ENCODE measurements around the gene ZNF784. TPM values are rescaled to one million over a fixed set of nuclear protein-coding genes. Genes with fewer than 3 reads are reported as not detected.

The ZNF784 gene
- total RNA-seq, 4 donors from 2014 or later: 1.5 to 6.9 (median 1.9) TPM

GRCh38 chr19:55667511-55667910 lies 43.1 kb upstream of the ZNF784 start:
- Histone ChIP-seq H3K36me3 (peaks cover 8 to 93% (median 49%) of the 10 kb centered on the region in 3 donors), H3K9me3 (no peaks in the 10 kb centered on the region), H3K27me3 (no peaks in the 10 kb centered on the region), H3K4me3 (no peak overlapping the region), H3K4me1 (peaks cover 0 to 9% (median 0%) of the 10 kb centered on the region in 4 donors), H3K27ac (peak overlapping the region in 1 of 4 donors; percentile 16)
- no peak for DNase-seq (ENCODE audit: low spot score in 2 of 2)
- 86 to 89% methylated on average over 10 to 12 of the region's 12 CpGs for WGBS, 2 donors
- TF ChIP-seq EP300 (IDR thresholded peaks at IDR 0.05) (no peak), POLR2A (IDR thresholded peaks at IDR 0.05) (no peak)
- TF ChIP-seq, protein P1, sequence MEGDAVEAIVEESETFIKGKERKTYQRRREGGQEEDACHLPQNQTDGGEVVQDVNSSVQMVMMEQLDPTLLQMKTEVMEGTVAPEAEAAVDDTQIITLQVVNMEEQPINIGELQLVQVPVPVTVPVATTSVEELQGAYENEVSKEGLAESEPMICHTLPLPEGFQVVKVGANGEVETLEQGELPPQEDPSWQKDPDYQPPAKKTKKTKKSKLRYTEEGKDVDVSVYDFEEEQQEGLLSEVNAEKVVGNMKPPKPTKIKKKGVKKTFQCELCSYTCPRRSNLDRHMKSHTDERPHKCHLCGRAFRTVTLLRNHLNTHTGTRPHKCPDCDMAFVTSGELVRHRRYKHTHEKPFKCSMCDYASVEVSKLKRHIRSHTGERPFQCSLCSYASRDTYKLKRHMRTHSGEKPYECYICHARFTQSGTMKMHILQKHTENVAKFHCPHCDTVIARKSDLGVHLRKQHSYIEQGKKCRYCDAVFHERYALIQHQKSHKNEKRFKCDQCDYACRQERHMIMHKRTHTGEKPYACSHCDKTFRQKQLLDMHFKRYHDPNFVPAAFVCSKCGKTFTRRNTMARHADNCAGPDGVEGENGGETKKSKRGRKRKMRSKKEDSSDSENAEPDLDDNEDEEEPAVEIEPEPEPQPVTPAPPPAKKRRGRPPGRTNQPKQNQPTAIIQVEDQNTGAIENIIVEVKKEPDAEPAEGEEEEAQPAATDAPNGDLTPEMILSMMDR (IDR thresholded peaks at IDR 0.05): no peak

GRCh38 chr19:55667006-55667381 lies 42.6 kb upstream of the ZNF784 start:
- no peaks in the 10 kb centered on the region for H3K27me3 ChIP-seq
- no peaks in the 10 kb centered on the region for H3K9me3 ChIP-seq
- TF ChIP-seq EP300 (IDR thresholded peaks at IDR 0.05) (no peak), POLR2A (IDR thresholded peaks at IDR 0.05) (no peak)
- TF ChIP-seq, protein P1 (IDR thresholded peaks at IDR 0.05): no peak
- no peak overlapping the region for H3K27ac ChIP-seq
- DNase-seq (ENCODE audit: low spot score in 2 of 2): no peak
- H3K36me3 ChIP-seq: peaks cover 10 to 98% (median 54%) of the 10 kb centered on the region in 3 donors
- H3K4me1 ChIP-seq: peaks cover 0 to 9% (median 0%) of the 10 kb centered on the region in 4 donors
- WGBS, 2 donors: 90 to 92% methylated on average over 4 of the region's 4 CpGs
- H3K4me3 ChIP-seq: no peak overlapping the region

GRCh38 chr19:55666343-55667005 lies 42.1 kb upstream of the ZNF784 start:
- Histone ChIP-seq H3K4me1 (peaks cover 0 to 5% (median 0%) of the 10 kb centered on the region in 4 donors), H3K27ac (no peak overlapping the region), H3K27me3 (no peaks in the 10 kb centered on the region), H3K4me3 (no peak overlapping the region), H3K9me3 (no peaks in the 10 kb centered on the region), H3K36me3 (peaks cover 10 to 100% (median 57%) of the 10 kb centered on the region in 3 donors)
- no peak for DNase-seq (ENCODE audit: low spot score in 2 of 2)
- WGBS, 2 donors: 86% methylated on average over 8 to 10 of the region's 12 CpGs
- TF ChIP-seq EP300 (IDR thresholded peaks at IDR 0.05): no peak
- TF ChIP-seq POLR2A (IDR thresholded peaks at IDR 0.05): no peak
- TF ChIP-seq, protein P1 (IDR thresholded peaks at IDR 0.05): no peak

- no peak overlapping the region for H3K4me3 ChIP-seq
These were observed 39.6 kb upstream of the ZNF784 start for GRCh38 chr19:55663846-55664536.

More at GRCh38 chr19:55663846-55664536, 39.6 kb upstream of the ZNF784 start:
- DNase-seq (ENCODE audit: low spot score in 2 of 2): no peak
- WGBS, 2 donors: 85 to 87% methylated on average over 19 to 20 of the region's 20 CpGs
- Histone ChIP-seq H3K4me1 (peaks cover 0 to 24% (median 7%) of the 10 kb centered on the region in 4 donors), H3K9me3 (no peaks in the 10 kb centered on the region), H3K36me3 (peaks cover 14 to 100% (median 56%) of the 10 kb centered on the region in 3 donors), H3K27me3 (no peaks in the 10 kb centered on the region), H3K27ac (no peak overlapping the region)
- TF ChIP-seq, protein P1 (IDR thresholded peaks at IDR 0.05): no peak
- TF ChIP-seq EP300 (IDR thresholded peaks at IDR 0.05) (no peak), POLR2A (IDR thresholded peaks at IDR 0.05) (no peak)

Data from tibial nerve (tissue), 4 donors.